Measurements from ENCODE around the gene BMP8A. TPM values are rescaled to one million over a fixed set of nuclear protein-coding genes. Genes with fewer than 3 reads are reported as not detected.
"Not testable (repeated sequence)": the region's sequence is repeated elsewhere in the genome, so short reads cannot be mapped to it uniquely, and the experiment has no call there.

BMP8A gene
- total RNA-seq, 1 donor from 2014 or later, result 2.9 TPM

DNA sequence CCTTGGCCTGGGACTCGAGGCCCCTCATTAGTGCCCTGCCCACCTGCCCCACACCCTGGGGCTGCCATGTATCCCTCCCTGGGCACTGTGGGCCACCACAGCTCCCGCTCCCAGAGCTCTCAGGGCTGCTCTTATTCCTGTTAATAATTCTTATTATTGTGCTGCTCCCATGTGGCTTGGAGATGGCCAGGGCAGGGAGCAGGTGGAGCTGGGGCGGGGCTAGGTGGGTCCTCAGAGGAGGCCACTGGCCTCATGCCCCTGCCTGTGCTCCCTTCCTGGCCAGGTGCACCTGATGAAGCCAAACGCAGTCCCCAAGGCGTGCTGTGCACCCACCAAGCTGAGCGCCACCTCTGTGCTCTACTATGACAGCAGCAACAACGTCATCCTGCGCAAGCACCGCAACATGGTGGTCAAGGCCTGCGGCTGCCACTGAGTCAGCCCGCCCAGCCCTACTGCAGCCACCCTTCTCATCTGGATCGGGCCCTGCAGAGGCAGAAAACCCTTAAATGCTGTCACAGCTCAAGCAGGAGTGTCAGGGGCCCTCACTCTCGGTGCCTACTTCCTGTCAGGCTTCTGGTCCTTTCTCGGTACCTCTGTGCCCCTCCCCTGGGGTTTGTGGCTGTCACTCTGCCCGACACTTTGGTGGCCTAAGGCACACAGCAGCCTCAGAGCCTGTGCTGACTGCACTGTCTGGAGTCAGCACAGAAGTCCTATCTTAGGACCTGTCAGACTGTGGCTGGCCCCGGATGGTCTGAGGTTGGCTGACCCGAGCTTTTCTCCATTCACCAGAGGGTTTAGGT, 34.1 kb downstream of the BMP8A start:
- intact Hi-C loops (cut with DNase I), result no loop called here
- no peak for DNase-seq (ENCODE audit: extremely low spot score in 2 of 2)
- H3K36me3 ChIP-seq, result peaks cover 0 to 3% of the 10 kb centered on the region in 2 donors

DNA sequence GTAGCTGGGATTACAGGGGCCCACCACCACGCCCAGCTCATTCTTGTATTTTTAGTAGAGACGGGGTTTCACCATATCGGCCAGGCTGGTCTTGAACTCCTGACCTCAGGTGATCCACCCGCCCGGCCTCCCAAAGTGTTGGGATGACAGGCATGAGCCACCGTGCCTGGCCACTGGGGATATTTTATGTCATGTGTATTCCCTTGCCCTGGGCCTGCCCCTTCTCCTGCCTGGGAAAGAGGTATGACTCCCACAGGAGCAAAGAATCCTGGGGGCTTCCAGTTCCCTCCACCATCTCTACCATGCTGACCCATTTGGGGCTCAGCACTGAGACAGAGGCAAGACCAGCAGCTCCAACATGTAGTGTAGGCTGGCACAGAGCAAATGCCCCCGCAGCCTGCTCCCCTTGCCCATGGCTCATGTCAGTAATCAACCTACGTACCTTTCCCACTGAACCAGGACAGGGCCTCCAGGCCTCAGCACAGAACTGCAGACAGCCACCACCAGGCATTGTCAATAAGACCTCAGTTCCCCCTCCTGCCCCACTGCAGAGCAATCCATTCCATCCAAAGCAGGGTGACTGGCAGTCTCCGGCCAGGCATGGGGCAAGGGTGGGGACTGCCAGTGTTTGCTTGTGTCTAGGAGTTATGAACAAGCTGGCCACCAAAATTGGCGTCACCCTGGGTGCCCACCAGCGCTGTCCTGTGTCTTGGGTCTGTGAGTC, 35.2 kb downstream of the BMP8A start:
- intact Hi-C loops (cut with DNase I), result no loop called here
- no peak for DNase-seq (ENCODE audit: extremely low spot score in 2 of 2)
- H3K36me3 ChIP-seq, result peaks cover 0 to 3% of the 10 kb centered on the region in 2 donors
- TF ChIP-seq POLR2A (IDR thresholded peaks at IDR 0.05) (no peak), POLR2AphosphoS5 (IDR thresholded peaks at IDR 0.05; ENCODE audit: insufficient read depth in 1 of 2, low read depth in 1 of 2) (no peak)
- TF ChIP-seq, protein P1, sequence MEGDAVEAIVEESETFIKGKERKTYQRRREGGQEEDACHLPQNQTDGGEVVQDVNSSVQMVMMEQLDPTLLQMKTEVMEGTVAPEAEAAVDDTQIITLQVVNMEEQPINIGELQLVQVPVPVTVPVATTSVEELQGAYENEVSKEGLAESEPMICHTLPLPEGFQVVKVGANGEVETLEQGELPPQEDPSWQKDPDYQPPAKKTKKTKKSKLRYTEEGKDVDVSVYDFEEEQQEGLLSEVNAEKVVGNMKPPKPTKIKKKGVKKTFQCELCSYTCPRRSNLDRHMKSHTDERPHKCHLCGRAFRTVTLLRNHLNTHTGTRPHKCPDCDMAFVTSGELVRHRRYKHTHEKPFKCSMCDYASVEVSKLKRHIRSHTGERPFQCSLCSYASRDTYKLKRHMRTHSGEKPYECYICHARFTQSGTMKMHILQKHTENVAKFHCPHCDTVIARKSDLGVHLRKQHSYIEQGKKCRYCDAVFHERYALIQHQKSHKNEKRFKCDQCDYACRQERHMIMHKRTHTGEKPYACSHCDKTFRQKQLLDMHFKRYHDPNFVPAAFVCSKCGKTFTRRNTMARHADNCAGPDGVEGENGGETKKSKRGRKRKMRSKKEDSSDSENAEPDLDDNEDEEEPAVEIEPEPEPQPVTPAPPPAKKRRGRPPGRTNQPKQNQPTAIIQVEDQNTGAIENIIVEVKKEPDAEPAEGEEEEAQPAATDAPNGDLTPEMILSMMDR (IDR thresholded peaks at IDR 0.05), result no peak
- H3K4me1 ChIP-seq, result no peaks in the 10 kb centered on the region
- H3K4me3 ChIP-seq, result no peak overlapping the region
- no peak overlapping the region for H3K27ac ChIP-seq
- H3K27me3 ChIP-seq, result no peaks in the 10 kb centered on the region
- H3K9me3 ChIP-seq, result no peaks in the 10 kb centered on the region

More for the DNA sequence above, 34.1 kb downstream of the BMP8A start:
- H3K9me3 ChIP-seq, result no peaks in the 10 kb centered on the region
- H3K27me3 ChIP-seq, result no peaks in the 10 kb centered on the region
- H3K27ac ChIP-seq, result no peak overlapping the region
- H3K4me3 ChIP-seq, result no peak overlapping the region
- no peaks in the 10 kb centered on the region for H3K4me1 ChIP-seq
- TF ChIP-seq POLR2AphosphoS5 (IDR thresholded peaks at IDR 0.05; ENCODE audit: insufficient read depth in 1 of 2, low read depth in 1 of 2), result peak in 1 of 2 donors; percentile 19
- TF ChIP-seq, protein P1 (IDR thresholded peaks at IDR 0.05), result no peak

DNA sequence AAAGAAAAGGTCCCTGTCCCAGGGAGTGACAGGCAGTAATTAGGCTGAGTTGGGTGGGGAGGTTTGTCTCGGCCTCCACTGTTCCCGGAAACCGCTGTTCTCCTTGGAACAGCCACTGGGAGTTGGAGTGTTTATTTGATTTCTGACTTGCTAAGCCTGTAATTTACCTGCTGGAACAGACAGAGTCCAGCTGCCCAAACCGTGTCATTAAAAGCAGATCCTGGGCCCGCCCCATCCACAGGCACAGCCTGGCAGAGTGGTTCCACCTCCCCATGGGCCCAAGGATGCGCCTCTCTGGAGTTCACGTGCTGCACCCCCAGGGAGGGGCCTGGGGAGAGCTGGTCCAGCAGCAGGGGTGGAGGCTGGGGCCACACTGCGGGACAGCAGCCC, 35.7 kb downstream of the BMP8A start:
- H3K4me3 ChIP-seq; H3K9me3 ChIP-seq; H3K4me1 ChIP-seq; H3K27me3 ChIP-seq; intact Hi-C loops (cut with DNase I); H3K36me3 ChIP-seq; DNase-seq (ENCODE audit: extremely low spot score in 2 of 2); H3K27ac ChIP-seq: not testable (repeated sequence)

DNA sequence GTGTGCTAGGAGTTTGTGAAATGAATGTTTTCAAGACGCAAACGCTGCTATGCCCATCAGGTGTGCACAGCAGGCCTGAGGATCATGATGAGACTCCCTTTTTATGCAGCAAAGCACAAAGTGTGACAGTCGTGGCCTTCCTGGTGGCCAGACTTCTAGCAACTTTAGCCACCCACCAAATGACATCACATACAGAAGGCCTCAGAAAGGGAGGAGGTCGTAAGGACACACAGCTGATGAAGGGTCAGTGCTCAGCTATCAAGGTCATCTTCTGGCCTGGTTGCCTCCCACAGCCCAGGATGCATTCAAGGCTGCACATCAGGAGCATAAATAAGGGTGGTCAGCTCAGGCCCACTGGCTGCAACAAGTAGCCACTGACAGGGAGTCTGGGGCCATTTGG, 36.6 kb downstream of the BMP8A start:
- TF ChIP-seq POLR2A (IDR thresholded peaks at IDR 0.05), result no peak
- TF ChIP-seq, protein P1 (IDR thresholded peaks at IDR 0.05), result no peak
- TF ChIP-seq POLR2AphosphoS5 (IDR thresholded peaks at IDR 0.05; ENCODE audit: insufficient read depth in 1 of 2, low read depth in 1 of 2), result no peak
- peaks cover 0 to 3% of the 10 kb centered on the region in 2 donors for H3K36me3 ChIP-seq
- no peak overlapping the region for H3K27ac ChIP-seq
- H3K9me3 ChIP-seq, result no peaks in the 10 kb centered on the region
- DNase-seq (ENCODE audit: extremely low spot score in 2 of 2), result no peak
- no peaks in the 10 kb centered on the region for H3K27me3 ChIP-seq
- intact Hi-C loops (cut with DNase I), result no loop called here
- no peak overlapping the region for H3K4me3 ChIP-seq
- no peaks in the 10 kb centered on the region for H3K4me1 ChIP-seq

DNA sequence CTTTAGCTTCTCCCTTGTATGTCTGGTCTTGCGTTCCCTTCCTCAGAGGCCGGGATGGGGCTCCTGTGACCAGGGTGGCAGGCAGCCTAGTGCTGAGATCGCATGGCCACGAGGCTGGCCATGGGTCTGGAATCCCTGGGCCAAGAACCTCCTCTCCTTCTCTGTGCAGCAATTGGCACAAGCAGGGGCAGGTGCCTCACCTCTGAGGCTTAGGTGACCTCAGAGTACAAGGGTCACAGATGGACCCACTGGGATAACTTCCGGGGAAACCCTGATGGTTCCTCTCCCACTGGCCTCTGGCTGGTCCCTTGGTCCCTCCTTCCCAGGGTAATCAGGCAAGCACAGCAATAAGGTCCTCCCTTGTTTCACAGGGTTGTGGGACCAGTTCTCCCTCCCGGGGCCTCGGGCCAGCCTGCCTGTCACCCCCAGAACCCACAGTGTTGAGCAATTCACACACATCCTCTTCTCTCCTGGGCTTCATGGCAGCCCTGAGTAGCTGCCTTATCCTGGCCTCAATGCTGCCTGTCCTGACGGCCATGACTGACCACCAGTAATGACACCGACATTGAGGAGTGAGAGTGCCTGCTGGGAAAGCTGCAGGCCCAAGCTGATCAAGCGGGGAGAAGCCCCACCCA, 38.6 kb downstream of the BMP8A start:
- H3K4me3 ChIP-seq, result no peak overlapping the region
- intact Hi-C loops (cut with DNase I), result loop anchor here (10.0 kb wide), 1 partner anchor 105 kb away; no protein-coding TSS in a partner anchor
- H3K27me3 ChIP-seq, result no peaks in the 10 kb centered on the region
- no peaks in the 10 kb centered on the region for H3K4me1 ChIP-seq
- H3K36me3 ChIP-seq, result peaks cover 0 to 9% of the 10 kb centered on the region in 2 donors
- H3K9me3 ChIP-seq, result no peaks in the 10 kb centered on the region
- TF ChIP-seq POLR2A (IDR thresholded peaks at IDR 0.05) (no peak), POLR2AphosphoS5 (IDR thresholded peaks at IDR 0.05; ENCODE audit: insufficient read depth in 1 of 2, low read depth in 1 of 2) (no peak)
- TF ChIP-seq, protein P1 (IDR thresholded peaks at IDR 0.05), result no peak
- no peak for DNase-seq (ENCODE audit: extremely low spot score in 2 of 2)
- no peak overlapping the region for H3K27ac ChIP-seq
